Stimulated activated CD8-positive, alpha-beta memory T cell treated with anti-CD3 and anti-CD28 coated beads, Interleukin-12 subunit alpha, Interleukin-12 subunit beta, amount 100 ng/mL, for 1 hour (primary cell): ENCODE measurements around the gene VEGFA.

Source experiments
- DNase-seq: peaks from one replicate; pipeline ENCODE4 v3.0.0-alpha.2; 2020; ENCODE audit warnings: low read depth

Gene VEGFA

DNA sequence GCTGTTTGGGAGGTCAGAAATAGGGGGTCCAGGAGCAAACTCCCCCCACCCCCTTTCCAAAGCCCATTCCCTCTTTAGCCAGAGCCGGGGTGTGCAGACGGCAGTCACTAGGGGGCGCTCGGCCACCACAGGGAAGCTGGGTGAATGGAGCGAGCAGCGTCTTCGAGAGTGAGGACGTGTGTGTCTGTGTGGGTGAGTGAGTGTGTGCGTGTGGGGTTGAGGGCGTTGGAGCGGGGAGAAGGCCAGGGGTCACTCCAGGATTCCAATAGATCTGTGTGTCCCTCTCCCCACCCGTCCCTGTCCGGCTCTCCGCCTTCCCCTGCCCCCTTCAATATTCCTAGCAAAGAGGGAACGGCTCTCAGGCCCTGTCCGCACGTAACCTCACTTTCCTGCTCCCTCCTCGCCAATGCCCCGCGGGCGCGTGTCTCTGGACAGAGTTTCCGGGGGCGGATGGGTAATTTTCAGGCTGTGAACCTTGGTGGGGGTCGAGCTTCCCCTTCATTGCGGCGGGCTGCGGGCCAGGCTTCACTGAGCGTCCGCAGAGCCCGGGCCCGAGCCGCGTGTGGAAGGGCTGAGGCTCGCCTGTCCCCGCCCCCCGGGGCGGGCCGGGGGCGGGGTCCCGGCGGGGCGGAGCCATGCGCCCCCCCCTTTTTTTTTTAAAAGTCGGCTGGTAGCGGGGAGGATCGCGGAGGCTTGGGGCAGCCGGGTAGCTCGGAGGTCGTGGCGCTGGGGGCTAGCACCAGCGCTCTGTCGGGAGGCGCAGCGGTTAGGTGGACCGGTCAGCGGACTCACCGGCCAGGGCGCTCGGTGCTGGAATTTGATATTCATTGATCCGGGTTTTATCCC lies at the start of gene VEGFA:
TSS of gene VEGFA (plus strand) at position 686 of the 846 bp plus-strand sequence.
- peak; percentile 85 for DNase-seq

DNA sequence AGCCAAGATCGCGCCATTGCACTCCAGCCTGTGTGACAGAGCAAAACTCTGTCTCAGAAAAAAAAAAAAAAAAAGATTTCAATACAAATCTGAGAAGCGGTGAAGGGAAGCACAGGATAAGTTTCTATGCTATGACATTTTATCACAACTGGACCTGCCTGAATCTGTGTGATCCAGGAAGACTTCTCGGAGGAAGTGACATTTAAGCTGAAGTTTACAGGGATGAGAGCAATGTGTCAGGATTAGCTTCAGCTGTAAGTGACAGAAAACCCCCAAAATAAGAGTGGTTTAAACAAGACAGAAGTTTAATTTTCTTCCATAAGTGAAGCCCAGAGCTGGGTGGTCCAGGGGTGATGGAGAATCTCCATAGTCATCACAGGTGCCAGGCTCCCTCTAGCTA lies 49.0 kb upstream of the VEGFA start:
- no peak for DNase-seq

GRCh38 chr6:43722920-43723545 lies 47.0 kb upstream of the VEGFA start:
- no peak for DNase-seq

DNA sequence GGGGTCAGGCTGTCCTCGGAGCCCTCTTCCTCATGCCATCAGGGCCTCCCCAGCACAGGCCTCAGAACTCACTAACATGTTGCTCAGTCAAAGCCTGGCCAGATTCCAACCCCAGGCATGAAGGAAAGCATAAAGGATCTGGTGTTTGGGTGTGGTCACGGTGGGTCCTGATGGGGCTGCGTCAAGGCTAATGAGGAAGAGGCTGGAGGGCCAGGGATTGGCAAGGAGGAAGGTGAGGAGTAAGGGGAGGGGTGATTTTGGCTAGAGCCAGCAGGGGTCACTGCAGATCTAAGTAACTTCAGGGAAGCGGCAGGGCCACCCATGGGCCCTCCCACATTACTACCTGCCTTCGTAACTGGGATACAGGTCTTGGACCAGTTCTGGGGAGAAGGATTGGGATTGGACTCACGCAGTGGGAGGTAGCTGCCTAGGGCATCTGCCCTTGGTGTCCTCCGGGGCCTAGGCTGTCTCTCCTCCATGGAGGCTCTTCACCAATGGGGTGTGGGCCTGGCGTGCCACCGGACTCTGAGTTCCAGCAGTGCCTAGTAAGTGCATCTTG lies 46.2 kb upstream of the VEGFA start:
- peak; percentile 40 for DNase-seq

GRCh38 chr6:43724354-43724753 lies 45.7 kb upstream of the VEGFA start:
- no peak for DNase-seq

DNA sequence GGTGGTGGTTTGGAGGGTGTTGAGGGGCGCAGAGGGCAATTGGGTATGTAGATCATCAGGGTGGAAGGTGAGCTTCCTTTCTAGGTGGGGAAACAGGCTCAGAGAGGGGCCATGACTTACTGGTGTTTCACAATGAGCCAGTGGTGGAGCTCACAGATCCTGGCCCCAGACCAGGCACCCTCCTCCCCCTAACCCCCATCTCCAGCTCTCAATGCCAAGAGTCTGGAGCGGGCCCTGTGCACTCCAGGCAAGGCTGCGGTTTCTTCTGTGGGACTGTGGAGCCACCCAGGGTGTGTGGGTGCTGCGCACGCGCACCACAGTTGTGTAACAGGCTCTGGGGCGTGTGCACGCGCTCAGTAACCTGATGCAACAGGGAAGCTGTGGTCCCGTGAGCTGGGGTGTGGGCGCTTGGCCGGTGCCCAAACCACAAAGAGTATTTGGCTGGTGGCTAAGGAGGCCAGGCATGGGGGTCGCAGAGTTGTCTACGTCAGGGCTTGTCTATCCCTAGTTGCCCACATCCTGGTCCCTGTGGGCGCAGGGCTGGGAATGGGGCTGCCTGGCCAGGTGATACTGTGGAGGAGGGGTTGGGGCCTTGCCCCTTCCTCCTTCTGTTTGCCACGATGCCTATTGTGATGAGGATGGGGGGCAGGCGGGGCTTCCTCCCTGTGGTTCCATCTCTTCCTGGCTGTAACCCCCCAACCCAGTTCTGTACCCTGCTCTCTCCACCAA lies 44.9 kb upstream of the VEGFA start:
- peak; percentile 27 for DNase-seq

- DNase-seq = no peak
Observed at GRCh38 chr6:43725643-43726580, 44.1 kb upstream of the VEGFA start.

DNA sequence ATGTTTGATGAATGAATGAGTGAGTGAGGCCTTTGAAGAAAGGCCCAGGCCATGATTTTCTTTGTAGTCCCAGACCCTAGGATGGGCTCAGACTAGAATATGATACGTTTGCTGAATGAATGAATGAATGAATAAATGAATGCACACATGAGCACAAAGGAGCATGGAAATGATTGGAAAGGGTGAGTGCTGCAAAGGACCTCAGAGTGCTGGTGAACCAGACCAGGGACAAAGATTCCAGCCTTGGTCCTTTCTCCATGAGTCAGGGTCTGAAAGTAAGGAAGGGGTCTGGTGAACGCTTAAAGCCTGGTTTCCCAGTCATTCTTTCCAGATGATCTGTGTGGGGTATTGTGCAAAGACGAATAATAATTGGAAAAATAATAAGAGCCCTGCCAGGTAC lies 42.4 kb upstream of the VEGFA start:
- DNase-seq = no peak

DNA sequence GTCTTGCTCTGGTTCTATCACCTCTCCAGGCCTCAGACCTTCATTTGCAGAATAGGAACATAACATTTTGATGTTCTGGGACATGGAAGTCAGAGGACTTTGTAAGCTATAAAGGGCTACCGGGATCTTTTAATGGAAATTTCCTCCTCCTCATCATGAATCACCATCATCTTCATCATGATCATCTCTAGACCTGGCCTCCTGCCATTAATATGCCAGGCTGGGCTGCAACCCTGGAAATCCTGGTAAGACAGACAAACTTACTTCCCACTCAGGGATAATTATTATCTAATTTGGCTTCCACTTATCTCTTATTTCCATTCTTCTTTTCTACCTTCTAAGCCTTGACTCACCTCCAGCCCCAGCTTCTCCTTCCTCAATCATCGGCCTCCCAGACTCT lies 41.4 kb upstream of the VEGFA start:
- no peak for DNase-seq

DNA sequence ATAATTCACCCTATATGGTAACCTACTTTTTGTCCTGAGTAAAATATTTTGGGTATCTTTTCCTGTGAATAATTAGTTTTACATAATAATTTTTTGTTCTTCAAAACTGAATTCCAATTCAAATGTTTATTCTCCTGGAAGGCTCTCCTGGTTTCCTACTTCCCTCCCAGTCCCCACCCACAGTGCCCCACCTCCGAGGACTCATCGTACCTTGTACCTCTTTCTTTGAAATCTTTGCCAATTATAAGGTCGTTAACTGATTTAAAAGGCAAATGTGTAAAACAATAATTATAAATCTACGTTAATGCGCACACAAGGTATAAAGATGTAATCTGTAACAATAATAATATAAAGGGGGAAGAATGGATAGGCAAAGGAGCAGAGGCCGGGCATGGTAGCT lies 40.5 kb upstream of the VEGFA start:
- DNase-seq = no peak

DNA sequence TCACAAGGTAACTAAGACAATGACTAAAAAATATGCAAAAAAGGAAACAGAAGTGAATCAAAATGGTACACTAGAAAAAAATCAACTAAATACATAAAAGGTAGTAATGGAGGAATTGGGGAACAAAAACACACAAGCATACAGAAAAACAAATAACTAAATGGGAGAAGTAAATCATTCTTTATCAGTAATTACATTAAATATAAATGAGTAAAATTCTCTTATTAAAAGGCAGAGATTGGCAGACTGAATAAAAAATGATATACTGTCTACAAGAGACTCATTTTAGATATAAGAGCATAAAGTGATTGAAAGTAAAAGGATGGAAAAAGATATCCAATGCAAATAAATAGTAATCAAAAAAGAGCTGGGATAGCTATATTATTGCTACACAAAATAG lies 39.4 kb upstream of the VEGFA start:
- no peak for DNase-seq

DNA sequence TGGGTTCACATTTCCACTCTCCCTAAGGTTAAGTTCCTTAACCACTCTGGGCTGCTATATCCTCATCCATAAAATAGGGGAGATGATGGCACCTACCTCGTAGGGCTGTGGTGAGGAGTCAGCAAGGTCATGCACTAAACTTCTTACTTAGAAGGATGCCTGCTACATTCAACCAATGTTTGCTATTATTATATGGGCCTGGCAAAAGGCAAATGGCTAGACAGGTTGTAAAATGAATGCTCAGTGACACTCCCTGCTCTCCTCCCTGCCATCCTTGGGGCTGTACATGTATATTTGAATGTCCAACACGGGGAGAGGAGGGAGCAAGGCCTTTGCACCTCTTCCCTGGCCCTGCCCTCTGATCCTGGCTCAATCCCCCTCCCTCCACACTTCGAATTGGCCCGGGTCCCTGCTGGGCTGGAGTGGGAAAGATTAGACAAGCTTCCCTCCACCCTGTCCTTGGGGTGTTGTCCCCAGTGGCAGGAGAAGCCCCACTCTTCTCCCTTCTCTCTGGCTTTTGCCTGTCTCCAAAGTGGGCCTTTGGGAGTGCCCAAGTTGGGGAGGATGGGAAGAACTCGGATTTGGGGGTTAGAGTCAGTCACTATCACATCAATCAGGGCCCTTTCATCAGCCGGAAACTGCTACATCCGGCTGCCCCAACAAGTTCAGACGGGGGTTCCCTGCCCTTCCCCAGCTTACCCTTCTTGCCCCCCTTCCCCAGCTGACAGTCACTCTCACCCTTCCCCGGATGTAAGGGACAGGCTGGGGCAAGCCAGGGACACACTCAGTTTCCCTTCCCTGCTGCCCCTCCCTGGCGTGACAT lies 36.3 kb upstream of the VEGFA start:
- DNase-seq = no peak

- DNase-seq = no peak
Observed at GRCh38 chr6:43734294-43734665, 35.7 kb upstream of the VEGFA start.

GRCh38 chr6:43735642-43736199 lies 34.3 kb upstream of the VEGFA start:
- no peak for DNase-seq

DNA sequence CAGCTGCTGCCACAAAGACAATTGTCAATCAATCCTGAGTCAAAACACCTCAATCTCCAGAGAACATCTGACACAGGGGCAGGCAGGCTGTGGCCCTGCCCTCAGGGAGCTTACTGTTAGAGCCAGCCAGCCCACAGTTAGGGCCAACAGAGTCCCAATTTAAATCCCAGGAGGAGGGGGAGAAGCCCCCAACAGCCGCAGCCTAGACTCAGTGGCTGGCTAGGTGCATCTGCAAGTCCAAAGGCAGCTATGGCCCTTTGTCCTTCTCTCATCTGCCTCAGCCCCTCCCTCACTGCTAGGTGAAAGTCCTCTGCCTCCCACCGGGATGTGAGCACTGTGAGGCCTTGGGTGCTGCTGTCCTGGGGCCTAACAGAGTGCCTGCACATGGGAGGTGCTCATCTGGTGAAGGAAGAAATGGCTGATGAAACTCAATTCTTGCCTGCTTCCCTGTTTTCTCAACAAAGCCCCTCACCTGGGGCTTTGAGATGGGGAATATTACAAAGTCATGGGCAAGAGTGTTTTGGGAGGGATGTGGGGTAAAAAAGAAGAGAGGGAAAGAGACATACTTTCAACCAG lies 33.7 kb upstream of the VEGFA start:
- DNase-seq = no peak

DNA sequence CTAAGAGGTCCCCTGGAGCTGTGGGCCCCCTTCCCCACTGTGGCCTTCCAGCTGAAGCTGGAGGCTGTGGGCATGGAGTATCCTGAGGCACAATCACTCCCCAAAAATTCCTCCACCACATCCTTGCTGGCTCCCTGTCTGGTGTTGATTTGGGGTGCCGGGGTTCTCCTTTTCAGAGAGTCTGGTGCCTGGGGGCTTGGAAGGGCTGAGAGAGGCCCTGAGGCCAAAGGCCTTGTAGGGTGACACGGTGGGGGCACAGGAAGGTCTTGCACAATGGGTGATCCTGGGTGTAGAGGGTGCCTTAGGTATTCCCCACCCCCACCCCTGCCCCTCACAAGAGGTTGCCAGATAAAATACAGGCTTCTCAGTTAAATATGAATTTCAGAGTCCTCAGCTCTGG lies 33.2 kb upstream of the VEGFA start:
- no peak for DNase-seq

DNA sequence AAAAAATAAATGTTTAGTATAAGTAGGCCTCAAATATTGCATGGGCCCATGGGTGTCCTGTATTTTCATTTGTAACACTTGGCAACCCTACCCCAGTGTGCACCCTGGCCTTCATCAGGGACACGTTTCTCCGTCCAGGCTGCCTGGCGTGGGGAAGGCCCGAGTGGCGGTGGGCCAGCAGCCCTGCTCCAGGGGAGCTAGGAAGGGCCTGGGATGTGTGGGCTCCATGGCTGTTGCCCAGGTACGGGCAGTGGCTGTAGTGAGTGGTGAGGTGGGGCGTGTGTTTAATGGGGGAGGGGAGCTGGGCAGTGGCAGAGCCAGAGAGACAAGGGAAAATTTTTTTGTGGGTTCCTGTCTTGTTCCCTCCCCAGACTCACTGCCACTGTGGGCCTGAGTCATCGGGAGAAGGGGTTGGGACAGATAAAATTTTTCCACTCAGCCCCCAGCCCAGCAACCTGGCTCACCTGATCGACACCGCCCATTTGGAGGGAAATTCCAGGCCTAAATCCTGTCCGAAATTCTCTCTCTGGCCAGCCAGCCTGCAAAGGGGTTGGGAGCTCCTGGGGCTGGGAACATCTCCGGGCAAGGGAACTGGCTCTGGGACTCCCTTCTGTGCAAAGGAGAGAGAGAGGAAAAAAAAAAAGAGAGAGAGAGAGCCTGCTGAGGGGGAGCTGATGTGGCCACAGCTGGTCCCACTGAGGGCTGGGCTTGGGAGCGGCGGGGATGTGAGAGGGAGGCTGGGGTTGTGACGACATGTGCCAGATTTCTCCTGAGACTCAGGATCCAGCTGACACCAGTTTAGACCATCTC lies 32.5 kb upstream of the VEGFA start:
- DNase-seq = no peak

DNA sequence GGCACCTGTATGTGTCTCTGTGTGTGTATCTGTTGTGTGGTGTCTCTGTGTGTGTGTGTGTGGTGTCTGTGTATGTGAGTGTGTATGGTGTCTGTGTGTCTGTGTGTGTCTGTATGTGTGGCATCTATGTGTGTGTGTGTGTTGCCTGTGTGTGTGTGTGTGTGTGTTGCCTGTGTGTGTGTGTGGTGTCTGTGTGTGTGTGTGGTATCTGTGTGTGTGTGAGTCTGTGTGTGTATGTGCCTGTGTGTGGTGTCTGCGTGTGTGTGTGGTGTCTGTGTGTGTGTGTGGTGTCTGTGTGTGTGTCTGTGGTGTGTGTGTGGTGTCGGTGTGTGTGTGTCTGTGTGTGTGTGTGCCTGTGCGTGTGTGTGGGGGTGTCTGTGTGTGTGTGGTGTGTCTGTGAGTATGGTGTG lies 31.7 kb upstream of the VEGFA start:
- no peak for DNase-seq
